Left lung (tissue), 10 donors: ENCODE results near the gene SIRT2. TPM values are rescaled to one million over a fixed set of nuclear protein-coding genes. Genes with fewer than 3 reads are reported as not detected.

ENCODE experiments used
- ATAC-seq: fragments of 200-7000 bp; cut with Tn5 transposase; one replicate; pipeline ENCODE4 v1.9.1; 2020; ENCODE audit warnings: moderate library complexity
- DNase-seq, 4 donors: peaks; one replicate each; pipeline ENCODE4 v3.0.0-alpha.2; 2013 to 2020
- H3K27ac ChIP-seq, 2 donors: fragments of 200-600 bp; sonication (generic) in 1 of 2; one replicate each; pipeline versions ENCODE4 v1.5.0 to v1.8.0; 2020 to 2021
- H3K27me3 ChIP-seq, 2 donors: fragments of 200-600 bp; sonication (generic) in 1 of 2; one replicate each; pipeline versions ENCODE4 v1.5.0 to v1.8.0; 2020 to 2021
- H3K36me3 ChIP-seq, 2 donors: fragments of 200-600 bp; sonication (generic) in 1 of 2; one replicate each; pipeline versions ENCODE4 v1.5.0 to v1.8.0; 2020 to 2021
- H3K4me1 ChIP-seq, 2 donors: fragments of 200-600 bp; one replicate each; pipeline ENCODE4 v1.8.0; 2021
- H3K4me3 ChIP-seq, 2 donors: fragments of 200-600 bp; sonication (generic) in 1 of 2; one replicate each; pipeline versions ENCODE4 v1.5.0 to v1.8.0; 2020 to 2021; ENCODE audit warnings: mild to moderate bottlenecking in 1 of 2
- H3K9me3 ChIP-seq, 2 donors: fragments of 200-600 bp; sonication (generic) in 1 of 2; one replicate each; pipeline versions ENCODE4 v1.5.0 to v1.8.0; 2020 to 2021
- CTCF ChIP-seq, 2 donors: fragments of 200-600 bp; sonication (generic) in 1 of 2; IDR thresholded peaks; one replicate each; pipeline versions ENCODE4 v1.5.0 to v1.8.0; 2021; ENCODE audit warnings: antibody characterized with exemption in 2 of 2
- intact Hi-C, 2 donors: fragments of 100-400 bp; cut with DNase I; formaldehyde crosslinking; loops; one replicate each; pipeline versions ENCODE4 v1.11.2 to v1.14.2; 2022
- polyA plus RNA-seq, 6 donors: library from polyadenylated mRNA; unstranded; fragments of 120-200 nt; gene quantifications; one replicate each; pipeline ENCODE4 v1.2.1, GENCODE V29; 2013; ENCODE audit not compliant: insufficient read length in 6 of 6
- total RNA-seq, 2 donors: library from RNA; stranded (reverse); fragmentation: NEBNext Ultra II Directional; extraction: Animal tissue kit (Norgen Biotek cat#: 25700); gene quantifications; one replicate each; pipeline ENCODE4 v1.2.1, GENCODE V29; 2021
- donor health status: DM: no; HTN: yes; CAD: no.
- donor health status: DM: no; HTN: no; CAD: no.

The SIRT2 gene
- total and polyA plus RNA-seq, 8 donors = 49.2 to 56.1 (median 52.6) TPM

GRCh38 chr19:38912600-38913514 is 13.4 kb upstream of the SIRT2 start:
- H3K36me3 ChIP-seq = peaks cover 0 to 25% of the 10 kb centered on the region in 2 donors
- ATAC-seq = peak; percentile 10
- peak in 1 of 4 donors; percentile 45 for DNase-seq
- no peak overlapping the region for H3K4me3 ChIP-seq
- no peaks in the 10 kb centered on the region for H3K9me3 ChIP-seq
- no peak overlapping the region for H3K27ac ChIP-seq
- no peak for TF ChIP-seq CTCF (IDR thresholded peaks at IDR 0.05)
- no peaks in the 10 kb centered on the region for H3K4me1 ChIP-seq
- intact Hi-C loops = no loop called here
- peaks cover 0 to 18% of the 10 kb centered on the region in 2 donors for H3K27me3 ChIP-seq

- Histone ChIP-seq H3K27me3 (peaks cover 0 to 18% of the 10 kb centered on the region in 2 donors), H3K9me3 (no peaks in the 10 kb centered on the region), H3K27ac (no peak overlapping the region), H3K4me1 (no peaks in the 10 kb centered on the region), H3K4me3 (no peak overlapping the region), H3K36me3 (peaks cover 0 to 38% of the 10 kb centered on the region in 2 donors)
- intact Hi-C loops = no loop called here
- no peak for ATAC-seq
- no peak for TF ChIP-seq CTCF (IDR thresholded peaks at IDR 0.05)
- DNase-seq = no peak
Observed at GRCh38 chr19:38911388-38912001, 12.1 kb upstream of the SIRT2 start.

GRCh38 chr19:38910488-38910887 is 11.1 kb upstream of the SIRT2 start:
- ATAC-seq (no peak), DNase-seq (no peak)
- peaks cover 0 to 46% of the 10 kb centered on the region in 2 donors for H3K36me3 ChIP-seq
- H3K4me1 ChIP-seq = no peaks in the 10 kb centered on the region
- H3K9me3 ChIP-seq = no peaks in the 10 kb centered on the region
- no peak for TF ChIP-seq CTCF (IDR thresholded peaks at IDR 0.05)
- no peak overlapping the region for H3K27ac ChIP-seq
- peaks cover 0 to 18% of the 10 kb centered on the region in 2 donors for H3K27me3 ChIP-seq
- intact Hi-C loops = no loop called here
- H3K4me3 ChIP-seq = no peak overlapping the region

GRCh38 chr19:38908911-38909310 is 9.5 kb upstream of the SIRT2 start:
- DNase-seq (no peak), ATAC-seq (no peak)
- Histone ChIP-seq H3K4me3 (no peak overlapping the region), H3K36me3 (peaks cover 0 to 53% of the 10 kb centered on the region in 2 donors), H3K9me3 (no peaks in the 10 kb centered on the region), H3K27me3 (peaks cover 0 to 18% of the 10 kb centered on the region in 2 donors), H3K4me1 (no peaks in the 10 kb centered on the region), H3K27ac (no peak overlapping the region)
- intact Hi-C loops = no loop called here
- no peak for TF ChIP-seq CTCF (IDR thresholded peaks at IDR 0.05)

- Histone ChIP-seq H3K4me3 (no peak overlapping the region), H3K27ac (no peak overlapping the region), H3K27me3 (peaks cover 0 to 18% of the 10 kb centered on the region in 2 donors), H3K4me1 (peaks cover 0 to 4% of the 10 kb centered on the region in 2 donors), H3K36me3 (peaks cover 0 to 57% of the 10 kb centered on the region in 2 donors), H3K9me3 (no peaks in the 10 kb centered on the region)
- TF ChIP-seq CTCF (IDR thresholded peaks at IDR 0.05) = no peak
- no peak for DNase-seq
- ATAC-seq = no peak
- intact Hi-C loops = no loop called here
Observed at GRCh38 chr19:38907670-38908069, 8.3 kb upstream of the SIRT2 start.
